Renal pelvis (tissue), 4 donors: ENCODE data around the gene ANKS6. TPM values are rescaled to one million over a fixed set of nuclear protein-coding genes. Genes with fewer than 3 reads are reported as not detected.

Source experiments
- DNase-seq: peaks from one replicate; pipeline ENCODE4 v3.0.0-alpha.2; 2013
- polyA plus RNA-seq, 3 donors: library from polyadenylated mRNA; unstranded; fragments of 120-200 nt; gene quantifications; one replicate each; pipeline ENCODE4 v1.2.1, GENCODE V29; 2013; ENCODE audit not compliant: insufficient read length in 3 of 3

ANKS6 gene
- polyA plus RNA-seq, 3 donors = 25.7 to 32.7 (median 30.0) TPM

GRCh38 chr9:98773721-98774120 lies 22.6 kb downstream of the ANKS6 start:
- no peak for DNase-seq

GRCh38 chr9:98772364-98773155 lies 23.8 kb downstream of the ANKS6 start:
- DNase-seq = no peak

GRCh38 chr9:98771209-98771874 lies 25.0 kb downstream of the ANKS6 start:
- DNase-seq = no peak

- no peak for DNase-seq
Observed at GRCh38 chr9:98770717-98771116, 25.6 kb downstream of the ANKS6 start.

GRCh38 chr9:98768344-98768743 lies 28.0 kb downstream of the ANKS6 start:
- DNase-seq = no peak

GRCh38 chr9:98767915-98768314 lies 28.4 kb downstream of the ANKS6 start:
- DNase-seq = no peak

- no peak for DNase-seq
Observed at GRCh38 chr9:98767196-98767595, 29.2 kb downstream of the ANKS6 start.

- no peak for DNase-seq
Observed at GRCh38 chr9:98766586-98766985, 29.8 kb downstream of the ANKS6 start.

- DNase-seq = no peak
Observed at GRCh38 chr9:98765256-98765655, 31.1 kb downstream of the ANKS6 start.

GRCh38 chr9:98763986-98764745 lies 32.2 kb downstream of the ANKS6 start:
- DNase-seq = no peak

GRCh38 chr9:98760231-98760630 lies 36.1 kb downstream of the ANKS6 start:
- no peak for DNase-seq

- no peak for DNase-seq
Observed at GRCh38 chr9:98755006-98755618, 41.2 kb downstream of the ANKS6 start.

GRCh38 chr9:98751210-98751609 lies 45.1 kb downstream of the ANKS6 start:
- DNase-seq = no peak

- no peak for DNase-seq
Observed at GRCh38 chr9:98750364-98751060, 45.8 kb downstream of the ANKS6 start.

GRCh38 chr9:98747476-98747875 lies 48.9 kb downstream of the ANKS6 start:
- no peak for DNase-seq

- DNase-seq = no peak
Observed at GRCh38 chr9:98745470-98745869, 50.9 kb downstream of the ANKS6 start.

- no peak for DNase-seq
Observed at GRCh38 chr9:98743818-98744611, 52.3 kb downstream of the ANKS6 start.

- no peak for DNase-seq
Observed at GRCh38 chr9:98743329-98743728, 53.0 kb downstream of the ANKS6 start.

- DNase-seq = no peak
Observed at GRCh38 chr9:98742325-98743280, 53.8 kb downstream of the ANKS6 start.
